ENCODE measurements around the gene MCF2L.
A peak's percentile ranks its signal among the peaks of the same experiment; 100 is the strongest.
"Not testable (repeated sequence)": the region's sequence is repeated elsewhere in the genome, so short reads cannot be mapped to it uniquely, and the experiment has no call there.

The MCF2L gene

GRCh38 chr13:113065406-113066141 lies 96.6 kb downstream of the MCF2L start:
- no peak for DNase-seq (ENCODE audit: low spot score)

- DNase-seq (ENCODE audit: low spot score) = no peak
These were observed 97.1 kb downstream of the MCF2L start for GRCh38 chr13:113066142-113066455.

- no peak for DNase-seq (ENCODE audit: low spot score)
These were observed 97.7 kb downstream of the MCF2L start for GRCh38 chr13:113066746-113067145.

- no peak for DNase-seq (ENCODE audit: low spot score)
These were observed 101.1 kb downstream of the MCF2L start for GRCh38 chr13:113069861-113070805.

GRCh38 chr13:113070855-113071254 lies 101.8 kb downstream of the MCF2L start:
- DNase-seq (ENCODE audit: low spot score) = no peak

- DNase-seq (ENCODE audit: low spot score) = no peak
These were observed 103.4 kb downstream of the MCF2L start for GRCh38 chr13:113072376-113072775.

GRCh38 chr13:113073942-113074341 lies 104.9 kb downstream of the MCF2L start:
- no peak for DNase-seq (ENCODE audit: low spot score)

- no peak for DNase-seq (ENCODE audit: low spot score)
These were observed 105.4 kb downstream of the MCF2L start for GRCh38 chr13:113074401-113074800.

- DNase-seq (ENCODE audit: low spot score) = no peak
These were observed 105.9 kb downstream of the MCF2L start for GRCh38 chr13:113074876-113075275.

- DNase-seq (ENCODE audit: low spot score) = no peak
These were observed 106.7 kb downstream of the MCF2L start for GRCh38 chr13:113075711-113076110.

- no peak for DNase-seq (ENCODE audit: low spot score)
These were observed 107.8 kb downstream of the MCF2L start for GRCh38 chr13:113076681-113077401.

- no peak for DNase-seq (ENCODE audit: low spot score)
These were observed 108.5 kb downstream of the MCF2L start for GRCh38 chr13:113077566-113077952.

- DNase-seq (ENCODE audit: low spot score) = no peak
These were observed 109.2 kb downstream of the MCF2L start for GRCh38 chr13:113077953-113078901.

- peak; percentile 78 for DNase-seq (ENCODE audit: low spot score)
These were observed 110.1 kb downstream of the MCF2L start for GRCh38 chr13:113078902-113079780.

- DNase-seq (ENCODE audit: low spot score) = not testable (repeated sequence)
These were observed 110.7 kb downstream of the MCF2L start for GRCh38 chr13:113079781-113080080.

- no peak for DNase-seq (ENCODE audit: low spot score)
These were observed 111.4 kb downstream of the MCF2L start for GRCh38 chr13:113080361-113080831.

- no peak for DNase-seq (ENCODE audit: low spot score)
These were observed 112.0 kb downstream of the MCF2L start for GRCh38 chr13:113080901-113081521.

GRCh38 chr13:113082198-113083021 lies 113.4 kb downstream of the MCF2L start:
- no peak for DNase-seq (ENCODE audit: low spot score)

GRCh38 chr13:113083022-113083373 lies 114.0 kb downstream of the MCF2L start:
- DNase-seq (ENCODE audit: low spot score) = no peak
